ENCODE data around the gene COMT.

The COMT gene

DNA sequence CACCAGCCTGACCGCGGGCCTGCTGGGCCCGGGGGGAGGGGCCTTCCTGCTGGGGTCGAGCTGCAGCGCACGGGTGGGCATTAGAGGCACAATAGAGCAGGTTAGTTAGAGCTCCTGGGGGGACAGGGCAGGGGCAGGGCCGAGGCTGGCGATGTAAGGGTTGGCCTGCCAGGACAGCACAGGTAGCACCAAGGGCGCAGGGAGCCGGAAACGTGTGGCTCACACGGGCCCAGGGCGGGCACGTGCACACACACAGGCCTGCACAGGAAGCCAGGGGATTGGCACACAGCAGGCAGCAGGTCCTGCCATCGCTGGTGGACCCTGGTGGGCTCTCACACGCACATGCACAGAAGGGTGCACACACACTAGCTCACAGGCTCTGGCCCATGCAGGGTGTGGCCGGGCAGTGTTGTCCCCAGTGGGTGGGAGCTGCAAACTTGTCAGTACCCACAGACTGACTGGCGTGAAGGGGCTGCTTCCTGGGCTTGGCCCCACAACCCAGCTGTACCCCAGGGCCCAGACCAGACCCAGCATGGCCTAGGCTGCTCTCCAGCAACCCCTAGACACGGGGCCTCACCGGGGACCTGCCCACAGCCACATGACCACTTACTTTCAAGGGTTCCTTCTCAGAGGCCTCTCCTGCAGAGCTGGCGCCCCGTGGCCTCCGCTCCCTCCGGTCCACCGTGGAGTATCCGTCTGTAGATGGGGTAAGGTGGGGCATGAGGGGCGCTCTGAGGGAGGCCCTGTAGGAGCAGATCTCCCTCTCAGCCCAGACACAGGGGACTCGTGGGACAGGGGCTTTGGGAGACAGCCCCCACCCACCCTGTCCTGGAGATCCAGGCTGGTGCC lies 29.9 kb downstream of the COMT start:
- TF ChIP-seq, protein P1, sequence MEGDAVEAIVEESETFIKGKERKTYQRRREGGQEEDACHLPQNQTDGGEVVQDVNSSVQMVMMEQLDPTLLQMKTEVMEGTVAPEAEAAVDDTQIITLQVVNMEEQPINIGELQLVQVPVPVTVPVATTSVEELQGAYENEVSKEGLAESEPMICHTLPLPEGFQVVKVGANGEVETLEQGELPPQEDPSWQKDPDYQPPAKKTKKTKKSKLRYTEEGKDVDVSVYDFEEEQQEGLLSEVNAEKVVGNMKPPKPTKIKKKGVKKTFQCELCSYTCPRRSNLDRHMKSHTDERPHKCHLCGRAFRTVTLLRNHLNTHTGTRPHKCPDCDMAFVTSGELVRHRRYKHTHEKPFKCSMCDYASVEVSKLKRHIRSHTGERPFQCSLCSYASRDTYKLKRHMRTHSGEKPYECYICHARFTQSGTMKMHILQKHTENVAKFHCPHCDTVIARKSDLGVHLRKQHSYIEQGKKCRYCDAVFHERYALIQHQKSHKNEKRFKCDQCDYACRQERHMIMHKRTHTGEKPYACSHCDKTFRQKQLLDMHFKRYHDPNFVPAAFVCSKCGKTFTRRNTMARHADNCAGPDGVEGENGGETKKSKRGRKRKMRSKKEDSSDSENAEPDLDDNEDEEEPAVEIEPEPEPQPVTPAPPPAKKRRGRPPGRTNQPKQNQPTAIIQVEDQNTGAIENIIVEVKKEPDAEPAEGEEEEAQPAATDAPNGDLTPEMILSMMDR (IDR thresholded peaks at IDR 0.05; ENCODE audit: low read depth, low read length) = no peak
- DNase-seq (ENCODE audit: extremely low read depth, low read depth) = no peak

DNA sequence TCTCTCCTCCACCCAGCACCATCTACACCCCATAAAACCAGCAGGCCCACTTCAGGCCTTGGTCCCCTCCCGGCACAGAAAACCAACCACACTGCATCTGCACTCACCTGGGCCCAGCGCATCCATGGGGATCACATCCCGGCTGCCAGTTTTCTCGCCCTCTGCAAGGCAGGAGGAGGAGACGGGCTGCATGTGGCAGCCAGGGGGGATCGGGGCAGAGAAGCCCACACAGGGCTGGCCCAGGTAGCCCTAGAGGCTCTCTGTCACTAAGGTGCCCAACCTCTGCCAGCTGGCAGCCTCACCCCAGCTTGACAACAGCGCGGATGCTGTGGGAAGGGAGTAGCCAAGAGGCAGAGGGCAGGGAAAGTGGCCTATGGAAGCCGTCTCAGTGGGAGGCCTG lies 30.7 kb downstream of the COMT start:
- no peak for DNase-seq (ENCODE audit: extremely low read depth, low read depth)
- TF ChIP-seq, protein P1 (IDR thresholded peaks at IDR 0.05; ENCODE audit: low read depth, low read length) = no peak

DNA sequence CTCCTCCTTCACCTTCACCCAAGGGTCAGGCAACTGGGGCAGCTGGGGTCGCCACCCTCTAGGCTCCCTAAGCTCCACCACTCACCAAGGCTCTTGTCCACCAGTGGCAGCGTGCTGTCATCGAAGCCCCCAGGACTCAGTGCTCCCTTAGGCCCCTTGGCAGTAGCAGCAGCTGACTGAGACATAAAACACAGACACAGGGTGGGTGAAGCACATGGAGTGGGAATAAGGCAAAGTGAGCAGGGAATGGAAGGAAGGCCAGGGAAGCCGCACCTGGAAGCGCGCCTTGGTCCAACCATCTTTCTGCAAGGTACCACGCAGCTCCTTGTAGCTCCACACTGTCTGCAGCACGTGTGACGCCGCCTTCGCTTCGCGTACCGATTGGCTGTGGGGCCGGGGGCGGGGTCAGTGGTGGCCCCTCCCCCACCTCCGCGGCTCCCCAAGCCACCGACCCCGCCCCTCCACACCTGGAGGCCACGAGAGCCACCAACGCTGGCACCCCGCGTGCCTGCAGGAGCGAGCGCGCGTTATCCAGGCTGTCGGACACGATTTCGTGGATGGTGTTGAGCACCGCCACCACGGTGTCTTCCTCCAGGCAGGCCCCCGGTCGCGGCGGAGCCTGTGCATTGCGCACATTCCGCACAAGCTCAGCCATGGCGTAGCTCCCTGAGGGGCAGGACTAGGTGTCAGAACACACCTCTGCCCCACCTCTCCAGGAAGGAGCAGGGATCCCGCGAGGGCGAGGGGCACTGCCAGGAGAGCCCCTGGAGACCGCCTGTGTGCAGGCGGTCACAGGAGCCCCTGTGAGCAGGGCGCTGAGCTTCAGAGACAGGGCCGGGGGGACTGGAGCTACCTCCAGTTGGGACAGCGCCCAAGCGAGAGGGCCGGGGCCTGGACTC lies 31.3 kb downstream of the COMT start:
- TF ChIP-seq, protein P1 (IDR thresholded peaks at IDR 0.05; ENCODE audit: low read depth, low read length) = no peak
- DNase-seq (ENCODE audit: extremely low read depth, low read depth) = no peak

DNA sequence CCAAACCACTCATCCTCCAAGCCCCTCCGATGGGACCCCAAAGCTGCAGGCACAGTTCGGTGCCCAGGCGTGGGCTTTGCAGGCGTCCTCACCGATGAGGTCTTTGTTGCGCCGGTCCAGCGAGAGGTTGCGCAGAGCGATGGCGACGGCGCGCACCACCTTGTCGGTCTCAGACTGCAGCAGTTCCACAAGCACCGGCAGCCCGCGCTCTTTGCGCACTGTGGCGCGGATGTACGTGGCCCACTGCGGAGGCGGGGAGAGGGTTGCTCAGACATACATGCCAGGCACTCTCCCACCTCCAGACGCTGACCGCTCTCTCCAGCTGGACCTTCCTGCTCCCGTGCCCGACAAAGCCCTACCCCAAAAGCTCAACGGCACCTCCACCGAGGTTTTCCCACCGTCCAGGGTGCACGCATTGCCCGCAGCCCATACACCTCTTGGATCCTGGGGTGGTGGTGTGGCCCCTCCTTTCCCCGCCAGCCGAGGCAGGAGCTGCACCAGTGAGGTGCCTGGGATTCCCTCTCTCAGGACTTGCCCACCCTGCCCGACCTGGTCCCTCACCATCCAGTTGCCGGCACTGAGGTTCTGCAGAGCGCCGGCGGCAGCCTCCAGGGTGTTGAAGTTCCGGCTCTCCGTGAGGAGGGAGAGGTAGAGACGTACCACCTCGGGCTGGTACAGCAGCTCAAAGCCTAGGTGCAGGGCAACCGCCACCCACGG lies 32.1 kb downstream of the COMT start:
- DNase-seq (ENCODE audit: extremely low read depth, low read depth) = no peak
- TF ChIP-seq, protein P1 (IDR thresholded peaks at IDR 0.05; ENCODE audit: low read depth, low read length) = no peak

DNA sequence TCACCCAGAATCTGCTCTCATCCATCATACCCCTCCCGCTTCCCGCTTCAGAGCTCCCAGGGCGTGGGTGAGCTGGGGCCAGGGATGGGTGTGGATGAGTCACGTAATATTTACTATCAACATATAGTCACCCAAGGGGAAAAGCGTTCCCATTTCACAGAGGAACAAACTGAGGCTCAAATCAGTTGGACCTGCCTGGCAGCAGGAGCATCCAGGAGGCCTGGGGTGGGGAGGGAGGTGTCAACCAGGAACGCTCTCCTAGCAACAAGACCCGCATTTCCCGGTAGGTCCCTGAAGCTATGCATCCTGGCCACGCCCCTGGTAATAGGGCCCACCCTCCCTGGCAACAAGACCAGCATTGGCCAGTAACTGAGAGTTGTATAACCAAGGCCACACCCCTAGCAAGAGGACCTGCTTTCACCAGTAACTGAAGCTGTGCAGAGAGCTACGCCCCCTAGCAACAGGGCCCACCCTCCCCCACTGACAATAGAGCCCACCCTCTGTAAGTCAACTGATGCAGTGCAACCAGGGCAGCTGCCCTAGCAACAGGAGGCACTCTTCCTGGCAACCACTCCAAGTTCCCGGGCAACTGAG lies 32.8 kb downstream of the COMT start:
- no peak for DNase-seq (ENCODE audit: extremely low read depth, low read depth)
- TF ChIP-seq, protein P1 (IDR thresholded peaks at IDR 0.05; ENCODE audit: low read depth, low read length) = no peak

DNA sequence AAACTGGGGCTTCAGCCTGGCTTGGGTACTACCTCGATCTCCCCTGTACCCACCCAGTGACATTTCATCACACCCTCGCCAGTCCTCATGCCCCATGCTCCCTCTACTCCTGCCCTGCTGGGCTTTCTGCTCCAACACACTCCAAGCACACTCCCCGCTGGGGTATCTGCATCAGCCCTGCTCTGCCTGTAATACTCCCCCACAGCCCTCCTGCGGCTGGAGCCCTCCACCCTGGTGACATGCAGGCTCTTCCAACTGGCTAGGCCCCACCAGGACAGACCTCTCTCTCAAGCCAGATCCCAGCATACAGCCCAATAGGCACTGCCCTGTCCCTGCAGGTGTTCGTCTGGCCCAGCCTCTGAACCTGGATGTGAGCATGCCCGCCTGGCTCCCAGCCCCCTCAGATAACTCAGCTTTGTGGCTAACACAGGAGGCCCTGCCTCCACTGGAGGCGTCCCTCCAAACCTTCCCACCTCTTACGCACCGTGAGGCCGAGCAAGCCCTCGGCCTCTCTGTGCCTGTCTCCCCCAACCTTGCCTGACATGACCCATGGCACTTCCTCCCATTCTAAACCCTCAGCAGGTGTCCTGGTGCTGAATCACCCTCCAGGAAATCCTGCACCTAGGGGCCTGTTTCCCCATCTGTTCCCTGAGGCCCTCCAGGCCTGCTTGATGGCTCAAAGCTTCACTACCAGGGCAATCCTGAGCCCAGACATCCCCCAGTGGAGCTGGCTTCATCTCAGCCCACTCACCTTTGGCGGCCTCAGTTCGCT lies 33.5 kb downstream of the COMT start:
- TF ChIP-seq, protein P1 (IDR thresholded peaks at IDR 0.05; ENCODE audit: low read depth, low read length) = no peak
- DNase-seq (ENCODE audit: extremely low read depth, low read depth) = no peak
